Measurements from ENCODE around the gene EVI2A. TPM values are rescaled to one million over a fixed set of nuclear protein-coding genes. Genes with fewer than 3 reads are reported as not detected.

Gene EVI2A
- total and polyA plus RNA-seq, 12 donors: 1.4 to 17.7 (median 5.5) TPM

DNA sequence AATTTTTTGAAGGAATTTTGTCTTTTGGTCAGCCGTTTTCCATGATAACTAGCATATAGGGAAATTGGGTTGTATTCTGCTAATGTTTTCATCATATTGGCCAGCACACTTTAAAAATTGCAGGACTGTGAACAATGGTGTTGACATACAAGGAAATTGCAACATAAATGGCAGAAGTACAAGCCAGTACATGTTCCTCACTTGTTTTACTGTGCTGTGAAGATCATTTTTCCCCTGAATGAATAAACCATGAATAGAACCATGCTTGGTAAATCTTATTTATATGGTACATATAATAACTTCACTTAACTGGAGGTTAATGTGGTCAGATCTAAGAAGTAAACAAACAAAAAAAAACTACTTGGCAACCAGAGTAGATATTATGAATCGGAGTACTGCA is 47.2 kb downstream of the EVI2A start:
- H3K9me3 ChIP-seq (replicated peaks in 1 of 3): no peaks in the 10 kb centered on the region
- peaks cover 4 to 20% of the 10 kb centered on the region in 2 donors for H3K4me1 ChIP-seq (replicated peaks in 1 of 2)
- TF ChIP-seq, protein P1, sequence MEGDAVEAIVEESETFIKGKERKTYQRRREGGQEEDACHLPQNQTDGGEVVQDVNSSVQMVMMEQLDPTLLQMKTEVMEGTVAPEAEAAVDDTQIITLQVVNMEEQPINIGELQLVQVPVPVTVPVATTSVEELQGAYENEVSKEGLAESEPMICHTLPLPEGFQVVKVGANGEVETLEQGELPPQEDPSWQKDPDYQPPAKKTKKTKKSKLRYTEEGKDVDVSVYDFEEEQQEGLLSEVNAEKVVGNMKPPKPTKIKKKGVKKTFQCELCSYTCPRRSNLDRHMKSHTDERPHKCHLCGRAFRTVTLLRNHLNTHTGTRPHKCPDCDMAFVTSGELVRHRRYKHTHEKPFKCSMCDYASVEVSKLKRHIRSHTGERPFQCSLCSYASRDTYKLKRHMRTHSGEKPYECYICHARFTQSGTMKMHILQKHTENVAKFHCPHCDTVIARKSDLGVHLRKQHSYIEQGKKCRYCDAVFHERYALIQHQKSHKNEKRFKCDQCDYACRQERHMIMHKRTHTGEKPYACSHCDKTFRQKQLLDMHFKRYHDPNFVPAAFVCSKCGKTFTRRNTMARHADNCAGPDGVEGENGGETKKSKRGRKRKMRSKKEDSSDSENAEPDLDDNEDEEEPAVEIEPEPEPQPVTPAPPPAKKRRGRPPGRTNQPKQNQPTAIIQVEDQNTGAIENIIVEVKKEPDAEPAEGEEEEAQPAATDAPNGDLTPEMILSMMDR (IDR thresholded peaks at IDR 0.05): no peak
- no peak for TF ChIP-seq POLR2A (IDR thresholded peaks at IDR 0.05)
- WGBS, 4 donors: 77 to 90% (median 81%) methylated on average over 2 of the region's 2 CpGs
- peaks cover 0 to 4% of the 10 kb centered on the region in 2 donors for H3K36me3 ChIP-seq (replicated peaks in 1 of 2)
- no peak for DNase-seq
- no peak overlapping the region for H3K27ac ChIP-seq
- no peaks in the 10 kb centered on the region for H3K27me3 ChIP-seq
- intact Hi-C loops (cut with DNase I): no loop called here
- H3K4me3 ChIP-seq: no peak overlapping the region

DNA sequence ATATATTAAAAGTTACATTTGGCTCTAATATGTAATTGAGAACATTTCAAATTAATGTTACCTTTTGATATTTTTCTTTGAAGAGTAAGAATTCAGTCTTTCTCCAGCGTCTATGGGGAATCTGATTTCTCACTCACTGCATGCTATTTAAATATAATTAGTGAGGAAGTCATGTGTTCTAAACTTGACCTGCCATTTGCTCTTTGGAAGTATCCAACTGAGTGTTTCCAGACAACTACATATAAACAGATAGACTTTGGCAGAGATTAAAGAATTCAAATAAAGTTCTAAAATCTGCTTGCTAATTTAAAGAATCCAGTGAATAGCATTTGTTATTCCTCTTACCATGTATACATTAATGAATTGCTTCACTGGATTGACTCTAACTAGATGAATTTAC is 47.9 kb downstream of the EVI2A start:
- WGBS, 4 donors: 85 to 100% (median 95%) methylated on average over 1 of the region's 1 CpG
- no peak for TF ChIP-seq POLR2A (IDR thresholded peaks at IDR 0.05)
- TF ChIP-seq, protein P1 (IDR thresholded peaks at IDR 0.05): no peak
- H3K27ac ChIP-seq: no peak overlapping the region

DNA sequence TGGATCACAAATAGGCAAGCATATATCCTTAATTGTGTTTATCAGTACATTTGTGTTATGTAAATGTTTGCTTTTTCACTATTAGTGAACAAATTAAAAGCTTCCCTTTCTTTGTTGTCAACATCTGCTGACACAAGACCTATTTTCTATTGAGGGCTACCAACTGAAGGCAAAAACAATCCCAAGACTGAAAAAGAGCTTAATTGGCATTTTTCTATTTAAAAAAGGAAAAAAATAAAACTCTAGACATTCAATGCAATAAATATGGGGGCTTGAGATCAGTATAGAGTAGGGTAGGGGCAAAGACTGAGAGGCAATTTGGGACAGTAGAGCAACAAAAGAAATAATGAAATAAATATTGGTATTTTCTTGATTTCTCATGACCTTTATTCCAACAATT is 48.6 kb downstream of the EVI2A start:
- Histone ChIP-seq H3K4me1 (replicated peaks in 1 of 2) (peaks cover 4 to 20% of the 10 kb centered on the region in 2 donors), H3K9me3 (replicated peaks in 1 of 3) (no peaks in the 10 kb centered on the region), H3K36me3 (replicated peaks in 1 of 2) (peaks cover 0 to 4% of the 10 kb centered on the region in 2 donors), H3K27me3 (no peaks in the 10 kb centered on the region), H3K4me3 (no peak overlapping the region), H3K27ac (no peak overlapping the region)
- intact Hi-C loops (cut with DNase I): no loop called here
- TF ChIP-seq, protein P1 (IDR thresholded peaks at IDR 0.05): no peak
- no peak for TF ChIP-seq POLR2A (IDR thresholded peaks at IDR 0.05)
- no peak for DNase-seq

More for the DNA sequence above, 47.9 kb downstream of the EVI2A start:
- intact Hi-C loops (cut with DNase I): no loop called here
- peaks cover 0 to 4% of the 10 kb centered on the region in 2 donors for H3K36me3 ChIP-seq (replicated peaks in 1 of 2)
- no peaks in the 10 kb centered on the region for H3K9me3 ChIP-seq (replicated peaks in 1 of 3)
- no peak for DNase-seq
- no peaks in the 10 kb centered on the region for H3K27me3 ChIP-seq
- H3K4me1 ChIP-seq (replicated peaks in 1 of 2): peaks cover 4 to 20% of the 10 kb centered on the region in 2 donors
- H3K4me3 ChIP-seq: no peak overlapping the region

DNA sequence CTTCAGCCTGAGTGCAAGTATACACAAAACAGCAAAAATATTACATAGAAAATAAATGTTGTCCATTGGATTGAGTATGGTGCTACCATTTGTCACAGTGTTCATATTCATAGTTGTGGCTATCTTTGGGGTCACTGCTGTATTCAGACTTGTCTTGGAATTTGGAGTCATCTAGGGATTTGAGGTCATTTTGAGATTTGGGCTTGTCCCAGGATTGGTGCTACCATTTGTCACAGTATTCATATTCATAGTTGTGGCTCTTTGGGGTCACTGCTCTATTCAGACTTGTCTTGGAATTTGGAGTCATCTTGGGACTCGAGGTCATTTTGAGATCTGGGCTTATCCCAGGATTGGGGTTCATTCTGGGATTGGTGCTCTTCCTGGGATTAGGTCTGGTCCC is 49.2 kb downstream of the EVI2A start:
- intact Hi-C loops (cut with DNase I): no loop called here
- Histone ChIP-seq H3K36me3 (replicated peaks in 1 of 2) (peaks cover 0 to 4% of the 10 kb centered on the region in 2 donors), H3K9me3 (replicated peaks in 1 of 3) (no peaks in the 10 kb centered on the region), H3K4me3 (no peak overlapping the region), H3K27me3 (no peaks in the 10 kb centered on the region), H3K27ac (no peak overlapping the region), H3K4me1 (replicated peaks in 1 of 2) (peaks cover 4 to 20% of the 10 kb centered on the region in 2 donors)
- DNase-seq: no peak
- 89 to 100% (median 96%) methylated on average over 1 of the region's 1 CpG for WGBS, 4 donors
- no peak for TF ChIP-seq POLR2A (IDR thresholded peaks at IDR 0.05)
- TF ChIP-seq, protein P1 (IDR thresholded peaks at IDR 0.05): no peak

All from adrenal gland (tissue), 12 donors.